Neuronal stem cell (in vitro differentiated cells): ENCODE results near the gene LRP1B.

Source experiments
- DNase-seq: peaks from one replicate; pipeline ENCODE4 v3.0.0-alpha.2; 2013; ENCODE audit warnings: low spot score
- H2AFZ ChIP-seq: one replicate; pipeline ENCODE4 v1.6.1; 2013; ENCODE audit warnings: mild to moderate bottlenecking, low read length, inconsistent platforms
- H2AK5ac ChIP-seq: 2 replicates; pipeline ENCODE4 v1.6.1; 2013; ENCODE audit warnings: low read depth, mild to moderate bottlenecking, inconsistent platforms, low read length, moderate library complexity, mixed read lengths
- H2BK120ac ChIP-seq: 2 replicates; pipeline ENCODE4 v1.6.1; 2013; ENCODE audit warnings: low read depth, mild to moderate bottlenecking, inconsistent platforms, low read length, moderate library complexity, mixed read lengths
- H2BK12ac ChIP-seq: one replicate; pipeline ENCODE4 v1.6.1; 2013; ENCODE audit warnings: low read length, inconsistent platforms
- H2BK15ac ChIP-seq: 2 replicates; pipeline ENCODE4 v1.6.1; 2013; ENCODE audit warnings: mild to moderate bottlenecking, low read length, inconsistent platforms, mixed read lengths
- H2BK5ac ChIP-seq: one replicate; pipeline ENCODE4 v1.6.1; 2013; ENCODE audit warnings: inconsistent platforms, mild to moderate bottlenecking, low read length, moderate library complexity
- H3K14ac ChIP-seq: one replicate; pipeline ENCODE4 v1.6.1; 2013; ENCODE audit warnings: low read length, inconsistent platforms
- H3K18ac ChIP-seq: 2 replicates; pipeline ENCODE4 v1.6.1; 2013; ENCODE audit warnings: low read length, inconsistent platforms
- H3K23ac ChIP-seq: 2 replicates; pipeline ENCODE4 v1.6.1; 2013; ENCODE audit warnings: low read depth, mild to moderate bottlenecking, mixed read lengths, low read length, inconsistent platforms; ENCODE audit not compliant: poor library complexity
- H3K27ac ChIP-seq: replicated peaks from 3 replicates; pipeline ENCODE4 v1.5.1; 2013; ENCODE audit warnings: low read length, inconsistent platforms
- H3K27me3 ChIP-seq, 3 experiments: 2 replicates each; pipeline ENCODE4 v1.6.1; 2013; ENCODE audit warnings: low read length in 3 of 3, mild to moderate bottlenecking in 2 of 3, inconsistent platforms in 1 of 3, low read depth in 1 of 3, mixed read lengths in 1 of 3, moderate library complexity in 1 of 3; ENCODE audit not compliant: control insufficient read depth in 3 of 3, insufficient read depth in 3 of 3
- H3K36me3 ChIP-seq, 2 donors: replicated peaks in 1 of 2; 2 replicates each; pipeline ENCODE4 v1.6.1; 2013; ENCODE audit warnings: low read length in 2 of 2; ENCODE audit not compliant: control insufficient read depth in 2 of 2, insufficient read depth in 2 of 2
- H3K4ac ChIP-seq: 2 replicates; pipeline ENCODE4 v1.6.1; 2013; ENCODE audit warnings: inconsistent platforms, mild to moderate bottlenecking, low read length, moderate library complexity
- H3K4me1 ChIP-seq, 2 donors: 1 replicate in 1 of 2; 2 replicates in 1 of 2; pipeline ENCODE4 v1.6.1; 2013; ENCODE audit warnings: low read length in 2 of 2, low read depth in 1 of 2; ENCODE audit not compliant: control insufficient read depth in 2 of 2, insufficient read depth in 1 of 2
- H3K4me2 ChIP-seq: one replicate; pipeline ENCODE4 v1.6.1; 2013; ENCODE audit warnings: mild to moderate bottlenecking, low read length, inconsistent platforms; ENCODE audit not compliant: insufficient read depth, poor library complexity, severe bottlenecking
- H3K4me3 ChIP-seq, 2 donors: 2 replicates each; pipeline ENCODE4 v1.5.1; 2013; ENCODE audit warnings: low read length in 2 of 2, mild to moderate bottlenecking in 2 of 2, inconsistent platforms in 1 of 2, moderate library complexity in 1 of 2
- H3K79me1 ChIP-seq: one replicate; pipeline ENCODE4 v1.6.1; 2013; ENCODE audit warnings: low read depth, mild to moderate bottlenecking, inconsistent platforms, low read length, moderate library complexity
- H3K9ac ChIP-seq: one replicate; pipeline ENCODE4 v1.6.1; 2013; ENCODE audit warnings: mild to moderate bottlenecking, low read depth, low read length, inconsistent platforms; ENCODE audit not compliant: poor library complexity
- H3K9me3 ChIP-seq, 2 donors: replicated peaks in 1 of 2; 2 replicates each; pipeline versions ENCODE3 to v1.6.1; 2013; ENCODE audit warnings: low read length in 2 of 2, mild to moderate bottlenecking in 2 of 2, inconsistent platforms in 1 of 2, low read depth in 1 of 2, mixed read lengths in 1 of 2, moderate library complexity in 1 of 2; ENCODE audit not compliant: control insufficient read depth in 2 of 2, insufficient read depth in 1 of 2
- H4K8ac ChIP-seq: one replicate; pipeline ENCODE4 v1.6.1; 2013; ENCODE audit warnings: low read depth, mild to moderate bottlenecking, inconsistent platforms, low read length, moderate library complexity
- H4K91ac ChIP-seq: one replicate; pipeline ENCODE4 v1.6.1; 2013; ENCODE audit warnings: low read length, low read depth, mild to moderate bottlenecking, inconsistent platforms; ENCODE audit not compliant: poor library complexity
- WGBS, 2 donors: extraction: QIAGEN DNeasy Blood & Tissue Kit; methylation state at CpG; one replicate each; pipeline ENCODE4 v1.1.7; 2013; ENCODE audit warnings: missing lambda C conversion rate in 2 of 2, mixed read lengths in 1 of 2; ENCODE audit not compliant: insufficient read length in 2 of 2, insufficient replicate concordance in 1 of 2; ENCODE audit errors: extremely low coverage in 2 of 2; 5-methylcytosine and 5-hydroxymethylcytosine counted together

Gene LRP1B

DNA sequence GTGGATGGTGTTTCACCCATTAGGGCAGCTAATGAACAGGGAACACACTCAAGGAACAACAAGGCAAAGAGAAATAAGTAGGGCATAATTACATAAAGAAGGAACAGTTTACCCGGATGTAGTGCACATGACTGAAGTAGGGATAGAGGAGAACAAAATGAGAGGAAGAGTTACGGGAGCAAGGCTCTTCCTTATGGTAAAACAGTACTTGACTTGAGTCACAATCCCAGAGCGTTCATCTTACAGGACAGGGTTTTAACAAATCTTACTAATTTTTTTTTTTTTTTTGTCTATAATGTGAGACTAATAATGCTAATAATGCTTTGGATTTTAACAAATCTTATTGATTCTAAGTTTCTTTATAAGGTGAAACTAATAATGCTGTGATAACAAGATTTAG lies 1329.5 kb downstream of the LRP1B start:
- Histone ChIP-seq H3K9ac (no peak overlapping the region), H3K9me3 (no peaks in the 10 kb centered on the region), H3K23ac (no peak overlapping the region), H2BK15ac (no peak overlapping the region), H3K14ac (no peak overlapping the region), H3K18ac (no peak overlapping the region), H2BK120ac (no peak overlapping the region), H3K27ac (no peak overlapping the region), H3K4me2 (no peak overlapping the region), H3K4me3 (no peak overlapping the region), H2BK5ac (no peak overlapping the region), H3K27me3 (no peaks in the 10 kb centered on the region), H2BK12ac (no peak overlapping the region), H2AK5ac (no peak overlapping the region), H3K36me3 (no peaks in the 10 kb centered on the region), H4K91ac (no peak overlapping the region), H3K4me1 (no peaks in the 10 kb centered on the region), H3K4ac (no peak overlapping the region), H3K79me1 (no peaks in the 10 kb centered on the region), H2AFZ (no peak overlapping the region), H4K8ac (no peak overlapping the region)
- no peak for DNase-seq
- WGBS, 2 donors: no CpG with 5 or more reads among the region's 3 CpGs

- Histone ChIP-seq H3K14ac (no peak overlapping the region), H2BK12ac (no peak overlapping the region), H3K36me3 (no peaks in the 10 kb centered on the region), H3K79me1 (no peaks in the 10 kb centered on the region), H3K4me1 (no peaks in the 10 kb centered on the region), H3K9ac (no peak overlapping the region), H2AFZ (no peak overlapping the region), H3K9me3 (no peaks in the 10 kb centered on the region), H3K27me3 (no peaks in the 10 kb centered on the region), H2BK5ac (no peak overlapping the region), H2BK15ac (no peak overlapping the region), H3K18ac (no peak overlapping the region), H2AK5ac (no peak overlapping the region), H3K4ac (no peak overlapping the region), H4K91ac (no peak overlapping the region), H3K23ac (no peak overlapping the region), H3K4me2 (no peak overlapping the region), H4K8ac (no peak overlapping the region), H3K27ac (no peak overlapping the region), H3K4me3 (no peak overlapping the region), H2BK120ac (no peak overlapping the region)
- no CpG with 5 or more reads among the region's 4 CpGs for WGBS, 2 donors
- DNase-seq: no peak
These were observed 1333.1 kb downstream of the LRP1B start for GRCh38 chr2:140797718-140798117.

DNA sequence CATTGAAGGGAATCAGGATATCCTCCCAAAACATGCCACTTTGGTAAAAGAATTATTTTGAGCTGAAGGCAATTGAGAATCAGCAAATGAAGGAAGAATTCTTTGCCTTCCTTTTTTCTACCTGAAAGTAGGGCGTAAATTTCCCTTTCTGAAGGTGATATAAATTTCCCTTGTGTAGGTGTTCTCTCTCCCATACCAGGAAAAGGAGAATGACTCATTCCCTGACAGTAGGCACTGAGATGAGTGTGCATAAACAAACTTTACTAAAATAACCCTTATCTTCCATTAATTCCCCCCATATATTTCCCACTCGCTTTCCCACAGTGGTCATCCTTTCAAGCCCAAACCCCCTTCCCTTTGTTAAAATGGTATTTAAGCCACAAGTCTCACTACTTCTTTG lies 1339.0 kb downstream of the LRP1B start:
- DNase-seq: no peak
- Histone ChIP-seq H3K79me1 (no peaks in the 10 kb centered on the region), H2AK5ac (no peak overlapping the region), H3K27me3 (no peaks in the 10 kb centered on the region), H4K8ac (no peak overlapping the region), H3K4me3 (no peak overlapping the region), H2BK12ac (no peak overlapping the region), H2BK5ac (no peak overlapping the region), H2BK120ac (no peak overlapping the region), H2AFZ (no peak overlapping the region), H3K4me1 (peaks cover 0 to under 1% of the 10 kb centered on the region in 2 donors), H4K91ac (no peak overlapping the region), H3K9ac (no peak overlapping the region), H3K18ac (no peak overlapping the region), H3K27ac (no peak overlapping the region), H3K36me3 (no peaks in the 10 kb centered on the region), H3K4me2 (no peak overlapping the region), H3K9me3 (no peaks in the 10 kb centered on the region), H2BK15ac (no peak overlapping the region), H3K14ac (no peak overlapping the region), H3K4ac (no peak overlapping the region), H3K23ac (no peak overlapping the region)
- no CpG with 5 or more reads among the region's 2 CpGs for WGBS, 2 donors

- peaks cover 0 to 6% of the 10 kb centered on the region in 2 donors for H3K4me1 ChIP-seq
- no peaks in the 10 kb centered on the region for H3K79me1 ChIP-seq
- H3K4me2 ChIP-seq: no peak overlapping the region
- no peaks in the 10 kb centered on the region for H3K9me3 ChIP-seq
- no peak overlapping the region for H3K18ac ChIP-seq
- no peaks in the 10 kb centered on the region for H3K27me3 ChIP-seq
- H4K8ac ChIP-seq: no peak overlapping the region
- no peak overlapping the region for H2BK12ac ChIP-seq
- no peak for DNase-seq
- H2AFZ ChIP-seq: no peak overlapping the region
- H2AK5ac ChIP-seq: no peak overlapping the region
- H3K14ac ChIP-seq: no peak overlapping the region
- WGBS, 2 donors: no CpG with 5 or more reads among the region's 2 CpGs
- no peak overlapping the region for H2BK15ac ChIP-seq
- H3K27ac ChIP-seq: no peak overlapping the region
- H4K91ac ChIP-seq: no peak overlapping the region
- no peak overlapping the region for H2BK5ac ChIP-seq
- no peaks in the 10 kb centered on the region for H3K36me3 ChIP-seq
- H3K4ac ChIP-seq: no peak overlapping the region
- H2BK120ac ChIP-seq: no peak overlapping the region
- H3K4me3 ChIP-seq: no peak overlapping the region
- H3K23ac ChIP-seq: no peak overlapping the region
- H3K9ac ChIP-seq: no peak overlapping the region
These were observed 1344.2 kb downstream of the LRP1B start for GRCh38 chr2:140786585-140786984.
